Measurements from ENCODE around the gene ZBTB20.

Gene ZBTB20

DNA sequence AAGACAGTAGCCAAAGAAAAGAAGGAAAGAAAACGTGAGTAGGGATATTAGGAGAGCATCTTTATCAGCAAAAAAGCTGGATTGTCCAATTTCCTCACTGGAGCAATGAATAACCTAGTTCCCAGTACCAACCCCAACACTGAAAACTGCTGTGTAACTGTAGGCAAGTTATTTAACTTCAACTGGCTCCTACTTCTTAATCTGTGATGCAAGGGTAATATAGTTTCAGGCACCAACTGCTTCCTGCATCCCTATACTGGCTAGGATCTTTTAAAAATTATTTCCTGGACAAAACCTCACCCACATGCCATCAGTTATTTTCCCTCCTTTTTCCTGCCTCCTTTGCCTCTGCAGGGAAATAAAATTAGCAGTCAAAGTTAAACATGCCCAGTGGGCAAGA, 59.6 kb downstream of the ZBTB20 start:
- no peak for DNase-seq

GRCh38 chr3:115086344-115086743, 60.7 kb downstream of the ZBTB20 start:
- no peak for DNase-seq

DNA sequence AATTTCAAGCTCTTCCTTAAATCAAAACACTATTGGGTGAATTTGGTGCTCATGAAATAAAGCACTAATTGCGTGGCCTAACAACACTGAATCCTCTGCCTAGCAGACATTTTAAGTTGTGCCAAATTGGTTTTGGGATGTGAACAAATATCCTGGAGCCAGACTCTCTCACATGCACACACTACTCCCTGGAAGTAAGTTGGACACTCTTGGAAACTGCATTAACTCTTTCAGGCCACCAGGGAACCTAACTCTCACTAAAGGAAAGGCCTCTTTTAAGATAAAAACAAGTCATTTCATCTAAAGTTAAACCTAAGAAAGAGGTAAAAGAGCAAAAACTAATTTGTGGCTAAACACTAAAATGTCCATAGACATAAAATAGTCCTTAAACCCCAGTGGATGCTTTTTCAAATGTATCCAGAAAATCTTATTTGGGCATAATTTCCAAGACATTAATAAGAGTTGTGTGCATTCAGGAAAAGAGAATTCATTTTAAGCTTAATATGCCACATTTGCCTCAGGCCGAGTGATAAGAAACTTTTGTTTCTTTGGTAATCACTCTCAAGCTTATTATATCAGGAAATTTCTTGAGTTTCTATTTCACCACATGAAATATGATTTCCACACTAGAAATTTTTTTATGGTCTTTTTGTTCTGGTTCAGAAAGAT, 61.8 kb downstream of the ZBTB20 start:
- DNase-seq: no peak

DNA sequence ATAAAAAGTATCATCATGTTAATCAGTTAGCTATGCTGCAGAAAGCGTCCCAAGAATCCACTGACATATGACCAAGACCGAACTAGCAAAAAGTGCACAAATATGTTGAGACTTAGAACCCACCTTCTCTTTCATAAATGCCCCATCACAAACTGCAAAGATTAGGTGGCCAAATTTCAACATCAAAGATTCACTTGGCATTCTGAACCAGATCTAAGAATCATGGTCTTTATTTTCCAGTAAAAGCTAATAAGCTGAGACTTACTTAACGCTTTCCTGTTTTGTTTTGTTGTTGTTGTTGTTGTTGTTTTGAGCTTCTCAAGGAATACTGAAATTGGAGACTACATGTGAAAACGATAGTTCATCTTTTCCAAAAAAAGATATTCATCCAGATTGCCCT, 62.4 kb downstream of the ZBTB20 start:
- DNase-seq: no peak

- DNase-seq: no peak
Observed at GRCh38 chr3:115082260-115082659, 64.8 kb downstream of the ZBTB20 start.

- DNase-seq: no peak
Observed at GRCh38 chr3:115081444-115081843, 65.6 kb downstream of the ZBTB20 start.

DNA sequence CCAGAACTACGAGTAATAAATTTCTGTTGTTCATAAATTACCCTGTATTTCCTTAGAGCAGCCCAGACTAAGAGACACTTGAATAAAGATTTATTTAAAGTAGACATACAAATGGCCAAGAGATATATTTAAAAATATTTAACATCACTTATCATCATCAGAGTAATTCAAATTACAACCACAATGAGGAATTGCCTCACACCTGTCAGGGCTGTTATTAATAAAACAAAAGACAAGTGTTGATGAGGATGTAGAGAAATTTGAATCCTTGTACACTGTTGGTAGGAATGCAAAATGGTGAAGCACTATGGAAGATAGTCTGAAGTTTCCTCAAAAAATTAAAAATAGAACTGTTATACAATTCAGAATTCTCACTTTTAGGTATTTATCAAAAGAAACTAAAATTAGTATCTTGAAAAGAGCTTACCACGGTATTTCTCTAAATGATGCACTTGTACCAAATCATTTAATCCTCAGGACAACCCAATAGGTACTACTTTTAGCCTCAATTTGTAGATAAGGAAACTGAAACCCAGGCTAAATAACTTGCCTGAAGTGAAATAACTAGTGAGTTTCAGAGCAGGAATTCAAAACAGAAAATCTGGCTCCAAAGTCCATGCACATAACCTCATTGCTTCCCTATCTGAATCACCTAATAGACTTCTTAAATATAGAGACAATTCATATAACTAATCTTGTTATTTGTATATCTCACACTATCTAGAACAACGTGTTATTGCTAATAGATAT, 69.4 kb downstream of the ZBTB20 start:
- DNase-seq: no peak

DNA sequence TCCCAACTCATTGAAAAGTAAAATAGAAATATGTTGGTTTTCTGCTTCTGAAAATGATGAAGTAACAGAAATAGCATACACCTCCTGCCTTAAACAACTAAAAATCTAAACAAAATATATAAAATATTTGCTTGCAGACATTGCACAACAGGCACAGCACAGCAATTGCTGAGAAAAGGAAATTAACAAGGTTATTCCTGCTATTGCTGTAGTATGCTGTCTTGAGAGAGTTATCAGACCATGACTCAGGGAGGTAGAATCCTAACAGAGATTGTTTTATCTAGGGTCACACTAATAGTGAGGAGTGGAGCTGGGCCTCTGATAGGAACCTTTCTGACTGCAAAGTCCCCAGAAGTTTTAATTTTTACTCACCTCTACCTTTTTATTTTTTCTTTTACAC, 72.6 kb downstream of the ZBTB20 start:
- no peak for DNase-seq

- DNase-seq: no peak
Observed at GRCh38 chr3:115072265-115073021, 74.6 kb downstream of the ZBTB20 start.

DNA sequence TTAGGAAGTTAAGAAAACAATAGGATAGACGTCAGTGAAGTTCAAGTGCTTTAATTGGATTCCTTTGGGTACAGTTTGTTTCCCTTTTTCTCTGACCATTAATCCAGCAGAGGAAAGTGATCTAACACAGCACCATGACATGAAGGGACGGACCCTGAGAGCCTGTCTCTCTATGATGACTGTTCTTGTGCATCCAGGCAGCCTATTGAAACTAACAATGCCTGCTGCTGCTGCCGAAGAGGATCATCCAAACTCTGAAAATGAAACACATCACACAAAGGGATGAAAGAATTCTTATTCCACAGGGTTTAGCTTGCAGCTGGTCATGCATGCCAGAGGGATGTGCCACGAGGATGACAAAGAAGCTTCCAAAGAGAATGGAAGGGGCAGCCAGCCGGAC, 75.5 kb downstream of the ZBTB20 start:
- no peak for DNase-seq

GRCh38 chr3:115071166-115071565, 75.9 kb downstream of the ZBTB20 start:
- DNase-seq: no peak

DNA sequence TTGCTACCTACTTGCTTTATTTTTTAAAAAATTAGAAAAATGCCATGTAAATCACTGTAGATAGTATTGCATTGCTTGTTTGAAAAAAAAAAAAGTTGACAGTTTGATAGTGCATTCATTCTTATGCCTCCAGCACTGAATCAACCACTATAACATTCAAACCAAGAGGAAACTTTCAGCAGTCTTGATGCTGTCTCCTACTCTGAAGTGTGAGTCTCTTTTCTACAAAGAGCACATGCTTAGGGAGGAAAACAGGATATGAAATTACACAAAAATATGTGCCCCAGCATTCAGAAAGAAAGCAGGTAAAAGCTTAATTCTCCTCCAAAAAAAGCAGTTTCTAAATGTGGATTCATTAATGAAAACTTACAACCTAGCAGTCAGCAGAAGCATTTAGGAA, 78.3 kb downstream of the ZBTB20 start:
- no peak for DNase-seq

DNA sequence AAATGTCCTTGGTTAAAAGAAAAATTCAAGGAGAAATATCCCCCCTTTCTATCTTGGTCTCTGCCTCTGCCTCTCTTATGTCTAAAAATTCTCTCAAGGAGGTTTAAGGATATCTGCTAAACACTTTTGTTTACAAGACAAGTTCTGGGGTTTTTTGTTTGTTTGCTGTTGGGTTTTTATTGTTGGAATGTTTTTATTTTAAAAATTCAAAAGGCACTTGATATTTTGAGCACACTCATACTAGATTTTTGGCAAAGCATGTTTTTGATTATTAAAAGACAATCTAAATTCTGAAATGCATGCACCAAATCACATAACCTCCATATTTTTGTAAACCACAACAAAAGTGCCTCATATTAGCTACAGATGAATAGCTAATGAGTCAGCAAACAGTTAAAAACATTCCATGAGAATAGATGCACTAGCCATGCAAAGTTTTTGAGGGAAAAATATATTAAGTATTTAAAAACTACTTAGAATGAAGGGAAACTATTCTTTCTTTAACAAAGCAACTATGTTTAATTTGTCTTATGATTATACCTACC, 84.6 kb downstream of the ZBTB20 start:
- no peak for DNase-seq

DNA sequence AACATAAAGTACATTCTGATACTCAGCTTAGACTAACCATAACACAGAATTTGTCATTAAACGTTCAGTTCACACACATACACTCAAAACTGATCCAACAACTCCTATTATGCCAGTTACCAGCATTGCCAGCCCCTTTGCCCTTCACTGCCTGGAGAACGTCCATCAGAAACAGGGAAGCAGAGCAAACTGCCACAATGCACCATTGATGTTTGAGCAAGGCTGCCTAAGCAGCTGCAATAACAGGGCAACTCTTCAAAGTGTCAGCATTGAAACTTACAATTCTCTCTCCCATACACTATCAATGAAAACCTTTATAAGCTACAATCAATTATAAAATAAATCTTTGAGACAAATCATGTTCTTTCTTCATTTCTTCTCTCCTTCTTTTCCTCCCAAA, 85.1 kb downstream of the ZBTB20 start:
- no peak for DNase-seq

- DNase-seq: no peak
Observed at GRCh38 chr3:115052906-115053305, 94.2 kb downstream of the ZBTB20 start.

DNA sequence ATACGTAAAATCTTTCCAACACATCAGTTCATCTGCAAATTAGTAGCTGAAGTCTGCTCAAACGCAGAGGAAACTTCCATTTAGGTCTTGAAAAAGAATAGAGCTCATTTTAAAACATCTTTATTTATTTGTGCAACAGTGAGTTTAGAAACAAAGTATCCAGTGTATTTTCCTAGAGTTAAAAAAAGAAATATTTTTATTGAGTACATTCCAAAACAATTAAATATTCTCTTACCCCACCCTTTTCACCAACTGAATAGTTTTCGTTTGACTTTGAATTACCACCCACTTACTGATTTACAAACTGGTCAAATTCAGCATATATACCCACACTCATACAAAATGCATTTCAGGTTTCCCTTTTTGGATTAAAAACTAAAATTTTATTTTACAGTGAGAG, 104.7 kb downstream of the ZBTB20 start:
- no peak for DNase-seq

- no peak for DNase-seq
Observed at GRCh38 chr3:115040673-115041286, 106.3 kb downstream of the ZBTB20 start.

GRCh38 chr3:115040246-115040645, 106.8 kb downstream of the ZBTB20 start:
- no peak for DNase-seq

DNA sequence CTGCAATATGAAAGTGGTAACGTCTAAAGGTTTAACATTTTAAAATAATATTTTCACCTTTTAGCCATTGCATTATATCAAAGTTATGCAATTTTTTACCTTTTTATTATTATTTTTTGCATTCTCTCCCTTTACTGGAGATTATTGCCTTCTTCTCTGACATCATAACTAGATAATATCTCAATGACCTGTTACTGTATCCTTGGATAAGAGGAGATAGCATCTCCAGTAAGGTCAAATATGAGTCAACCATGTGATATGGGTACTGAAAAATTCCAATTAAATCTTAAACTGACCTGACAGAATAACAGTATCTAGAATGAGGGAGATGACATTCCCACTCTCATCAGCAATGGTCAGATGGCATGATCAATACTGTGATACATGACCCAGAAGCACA, 108.3 kb downstream of the ZBTB20 start:
- DNase-seq: no peak

- DNase-seq: no peak
Observed at GRCh38 chr3:115022835-115023398, 124.2 kb downstream of the ZBTB20 start.

GRCh38 chr3:115022199-115022598, 124.9 kb downstream of the ZBTB20 start:
- DNase-seq: no peak

- DNase-seq: no peak
Observed at GRCh38 chr3:115021061-115021460, 126.0 kb downstream of the ZBTB20 start.

DNA sequence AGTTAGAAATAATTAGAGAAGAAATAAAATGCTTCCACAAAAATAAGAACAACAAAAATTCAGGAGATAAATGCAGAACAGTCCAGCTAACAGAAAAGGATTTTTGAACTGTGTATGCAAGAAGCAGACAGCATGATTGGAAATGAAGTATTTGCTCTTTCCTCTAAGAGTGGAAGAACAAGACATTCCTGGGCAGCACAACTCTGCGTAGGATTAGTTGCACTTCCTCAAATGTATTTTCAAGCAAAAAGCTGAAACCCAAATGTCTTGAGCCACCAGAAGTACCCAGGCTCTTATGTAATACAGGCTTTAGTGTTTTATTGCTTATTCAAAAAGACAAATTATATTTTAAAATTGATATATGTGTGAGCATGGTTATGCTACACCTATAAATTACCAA, 127.2 kb downstream of the ZBTB20 start:
- DNase-seq: no peak

Measured in activated CD8-positive, alpha-beta memory T cell treated with anti-CD3 and anti-CD28 coated beads, Interleukin-2, amount 50 U/mL, for 48 hours (primary cell).